GM13976 (cell line): Measurements from ENCODE around the gene UBE2I.

Experiments
- DNase-seq: peaks from one replicate; pipeline ENCODE4 v3.0.0; 2012; ENCODE audit warnings: low spot score
- in situ Hi-C: fragments of 300-500 bp; cut with MboI; formaldehyde crosslinking; loops from one replicate; pipeline ENCODE4 v1.12.0; 2022; ENCODE audit warnings: low sequenced_read_pairs, mixed read lengths, inconsistent platforms; ENCODE audit not compliant: unreplicated experiment
- TF ChIP-seq, protein P1 (sequence below): IDR thresholded peaks from 2 replicates; pipeline ENCODE4 v1.5.1; 2012; ENCODE audit warnings: borderline replicate concordance, mild to moderate bottlenecking; ENCODE audit not compliant: insufficient read depth; ENCODE audit errors: extremely low read depth, missing control alignments, control extremely low read depth

Gene UBE2I

DNA sequence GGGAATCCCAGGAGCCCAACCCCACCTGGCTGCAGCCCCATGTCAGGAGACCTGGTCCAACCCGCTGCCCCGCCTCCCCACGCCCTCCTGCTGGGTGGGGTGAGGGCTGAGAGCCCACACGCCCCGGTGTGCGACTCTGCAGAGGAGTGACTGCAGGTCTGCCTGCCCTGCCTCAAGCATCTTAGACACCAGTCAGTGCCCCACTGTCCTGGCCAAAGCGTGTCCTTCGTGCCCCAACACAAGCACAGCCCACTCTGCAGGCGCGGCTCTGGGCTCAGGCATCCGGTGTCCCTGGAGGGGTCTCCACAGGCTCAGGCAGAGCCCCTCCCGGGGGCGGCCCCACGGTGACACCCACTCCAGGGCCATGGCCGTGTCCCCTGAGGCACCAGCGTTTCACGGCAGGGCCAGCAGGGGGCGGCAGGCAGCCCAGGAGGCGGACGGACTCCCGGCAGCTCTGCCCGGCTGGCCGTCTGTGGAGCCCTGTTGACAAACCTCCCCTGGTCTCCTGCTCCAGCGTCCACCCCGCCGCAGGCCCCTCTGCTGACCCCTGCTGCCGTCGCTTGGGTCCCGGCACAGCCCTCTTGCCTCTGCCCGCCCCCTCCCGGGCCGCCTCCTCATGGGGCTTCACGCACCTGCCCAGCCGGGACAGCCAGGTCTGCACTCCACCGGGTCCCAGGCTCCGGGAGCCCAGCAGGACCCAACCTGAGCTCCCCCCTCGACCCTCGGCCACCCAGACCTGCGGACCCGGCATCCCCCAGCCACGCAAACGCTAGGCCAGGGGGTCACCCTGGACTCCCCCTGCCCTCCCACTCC lies 8.6 kb upstream of the UBE2I start:
- peak; percentile 93 for DNase-seq
- in situ Hi-C loops, result loop anchor here (25.0 kb wide), 1 partner anchor 89 kb away; no protein-coding TSS in a partner anchor
- TF ChIP-seq, protein P1, sequence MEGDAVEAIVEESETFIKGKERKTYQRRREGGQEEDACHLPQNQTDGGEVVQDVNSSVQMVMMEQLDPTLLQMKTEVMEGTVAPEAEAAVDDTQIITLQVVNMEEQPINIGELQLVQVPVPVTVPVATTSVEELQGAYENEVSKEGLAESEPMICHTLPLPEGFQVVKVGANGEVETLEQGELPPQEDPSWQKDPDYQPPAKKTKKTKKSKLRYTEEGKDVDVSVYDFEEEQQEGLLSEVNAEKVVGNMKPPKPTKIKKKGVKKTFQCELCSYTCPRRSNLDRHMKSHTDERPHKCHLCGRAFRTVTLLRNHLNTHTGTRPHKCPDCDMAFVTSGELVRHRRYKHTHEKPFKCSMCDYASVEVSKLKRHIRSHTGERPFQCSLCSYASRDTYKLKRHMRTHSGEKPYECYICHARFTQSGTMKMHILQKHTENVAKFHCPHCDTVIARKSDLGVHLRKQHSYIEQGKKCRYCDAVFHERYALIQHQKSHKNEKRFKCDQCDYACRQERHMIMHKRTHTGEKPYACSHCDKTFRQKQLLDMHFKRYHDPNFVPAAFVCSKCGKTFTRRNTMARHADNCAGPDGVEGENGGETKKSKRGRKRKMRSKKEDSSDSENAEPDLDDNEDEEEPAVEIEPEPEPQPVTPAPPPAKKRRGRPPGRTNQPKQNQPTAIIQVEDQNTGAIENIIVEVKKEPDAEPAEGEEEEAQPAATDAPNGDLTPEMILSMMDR, result peak; percentile 97

DNA sequence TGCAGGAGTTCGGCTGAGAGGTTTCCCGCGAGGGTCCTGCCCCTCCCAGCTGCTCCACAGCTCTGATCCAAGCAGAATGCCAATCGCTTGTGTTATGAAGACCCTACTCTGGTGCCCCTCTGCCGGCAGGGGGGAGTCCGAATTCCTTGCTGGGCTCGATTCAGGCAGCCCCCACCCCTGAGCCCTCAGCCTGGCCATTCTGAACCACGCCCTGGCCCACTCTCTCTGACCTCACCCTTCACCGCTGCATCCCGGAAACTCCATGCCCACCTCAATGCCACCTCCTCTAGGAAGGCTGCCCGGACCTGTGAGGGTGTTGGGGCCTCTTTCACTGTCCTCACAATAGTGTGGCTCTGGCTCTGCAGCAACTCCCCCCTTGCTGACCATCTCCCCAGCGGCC lies 7.9 kb upstream of the UBE2I start:
- in situ Hi-C loops, result loop anchor here (25.0 kb wide), 1 partner anchor 89 kb away; no protein-coding TSS in a partner anchor
- TF ChIP-seq, protein P1, result no peak
- no peak for DNase-seq

DNA sequence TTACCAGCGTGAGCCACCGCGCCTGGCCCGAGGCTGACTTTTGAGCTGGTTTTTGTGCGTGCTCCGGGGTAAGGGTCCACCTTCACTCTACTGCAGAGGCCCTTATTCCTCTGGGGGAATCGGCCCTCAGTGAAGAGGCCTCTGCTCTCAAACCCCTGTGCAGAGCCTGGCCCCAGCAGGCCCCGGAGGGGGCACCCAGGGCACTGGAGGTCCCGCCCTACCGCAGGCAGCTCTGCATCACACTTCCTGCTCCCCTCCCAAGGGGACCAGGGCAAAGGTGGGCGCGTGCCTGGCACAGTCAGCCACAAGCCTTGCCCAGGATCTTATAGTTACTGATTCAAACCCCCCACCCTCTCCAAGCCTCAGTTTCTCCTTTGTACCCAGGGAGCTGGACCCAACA lies 3.6 kb upstream of the UBE2I start:
- in situ Hi-C loops, result loop anchor here (25.0 kb wide), 1 partner anchor 94 kb away; no protein-coding TSS in a partner anchor
- no peak for DNase-seq
- TF ChIP-seq, protein P1, result no peak

DNA sequence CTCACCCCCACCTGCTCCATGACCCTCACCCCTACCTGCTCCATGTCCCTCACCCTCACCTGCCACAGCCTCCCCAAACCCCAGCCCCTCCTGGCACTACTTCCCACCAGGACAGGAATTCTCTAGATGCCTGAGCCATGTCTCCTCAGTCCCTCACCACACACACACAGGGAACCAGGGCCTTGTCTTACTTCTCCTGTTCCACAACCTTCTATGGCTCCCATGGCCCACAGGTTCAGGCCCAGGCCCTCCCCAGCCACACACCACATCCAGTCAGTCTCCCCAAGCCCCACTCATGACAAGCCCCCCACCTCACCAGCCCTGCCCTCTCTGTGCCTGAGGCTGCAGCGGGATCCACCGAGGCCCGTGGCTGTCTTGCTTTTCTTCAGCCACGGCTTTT lies 3.1 kb upstream of the UBE2I start:
- in situ Hi-C loops, result loop anchor here (25.0 kb wide), 1 partner anchor 94 kb away; no protein-coding TSS in a partner anchor
- TF ChIP-seq, protein P1, result no peak
- no peak for DNase-seq

DNA sequence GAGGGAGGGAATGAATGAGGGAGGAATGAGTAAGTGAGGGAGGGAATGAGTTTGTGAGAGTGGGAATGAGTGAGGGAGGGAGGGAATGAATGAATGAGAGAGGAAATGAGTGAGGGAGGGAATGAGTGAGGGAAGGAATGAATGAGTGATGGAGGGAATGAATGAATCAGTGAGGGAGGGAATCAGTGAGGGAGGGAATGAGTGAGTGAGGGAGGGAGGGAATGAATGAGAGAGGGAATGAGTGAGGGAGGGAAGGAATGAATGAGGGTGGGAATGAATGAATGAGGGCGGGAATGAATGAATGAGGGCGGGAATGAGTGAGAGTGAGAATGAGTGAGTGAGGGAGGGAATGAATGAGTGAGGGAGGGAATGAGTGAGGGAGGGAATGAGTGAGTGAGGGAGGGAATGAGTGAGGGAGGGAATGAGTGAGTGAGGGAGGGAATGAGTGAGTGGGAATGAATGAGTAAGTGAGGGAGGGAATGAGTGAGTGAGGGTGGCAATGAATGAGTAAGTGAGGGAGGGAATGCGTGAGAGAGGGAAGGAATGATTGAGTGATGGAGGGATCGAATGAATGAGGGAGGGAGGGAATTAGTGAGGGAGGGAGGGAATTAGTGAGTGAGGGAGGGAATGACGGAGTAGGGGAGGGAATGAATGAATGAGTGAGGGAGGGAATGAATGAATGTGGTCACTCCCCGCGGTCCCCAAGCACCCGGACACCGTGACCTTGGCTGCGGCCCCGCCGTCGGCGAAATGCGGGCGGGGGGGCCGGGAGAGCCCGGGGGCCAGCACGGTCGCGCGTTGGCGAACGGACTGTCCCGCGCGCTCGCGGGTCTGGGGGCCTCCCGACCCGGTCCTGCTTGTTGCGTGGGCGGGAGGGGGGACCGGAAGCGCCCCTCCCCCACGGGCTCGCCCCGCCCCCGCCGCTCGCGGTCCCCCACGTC lies 1.1 kb upstream of the UBE2I start:
- no peak for DNase-seq
- TF ChIP-seq, protein P1, result no peak
- in situ Hi-C loops, result loop anchor here (25.0 kb wide), 1 partner anchor 96 kb away; no protein-coding TSS in a partner anchor
